Measurements from ENCODE around the gene CD74.

- TF ChIP-seq CTCF (IDR thresholded peaks at IDR 0.05; ENCODE audit: poor library complexity, severe bottlenecking) (no peak), EZH2 (IDR thresholded peaks at IDR 0.05; ENCODE audit: borderline replicate concordance, insufficient read depth, low read length, poor library complexity, severe bottlenecking) (no peak), POLR2AphosphoS5 (IDR thresholded peaks at IDR 0.05) (no peak)
Observed at GRCh38 chr5:150419630-150420270, 7.0 kb upstream of the CD74 start.

Measured in neural cell (in vitro differentiated cells).